MM.1S (cell line): ENCODE measurements around the gene EIF3L.

Experiments used
- EZH2 ChIP-seq: fragments of 300-600 bp; sonication (generic); optimal IDR thresholded peaks from 2 replicates; pipeline ENCODE3; 2017; ENCODE audit warnings: low read depth, mild to moderate bottlenecking, antibody characterized with exemption, low read length, mixed read lengths
- TF ChIP-seq, protein P1 (sequence below): fragments of 300-600 bp; sonication (generic); IDR thresholded peaks from 2 replicates; pipeline ENCODE4 v1.5.1; 2016; ENCODE audit warnings: antibody characterized with exemption, low read length, mixed read lengths

DNA sequence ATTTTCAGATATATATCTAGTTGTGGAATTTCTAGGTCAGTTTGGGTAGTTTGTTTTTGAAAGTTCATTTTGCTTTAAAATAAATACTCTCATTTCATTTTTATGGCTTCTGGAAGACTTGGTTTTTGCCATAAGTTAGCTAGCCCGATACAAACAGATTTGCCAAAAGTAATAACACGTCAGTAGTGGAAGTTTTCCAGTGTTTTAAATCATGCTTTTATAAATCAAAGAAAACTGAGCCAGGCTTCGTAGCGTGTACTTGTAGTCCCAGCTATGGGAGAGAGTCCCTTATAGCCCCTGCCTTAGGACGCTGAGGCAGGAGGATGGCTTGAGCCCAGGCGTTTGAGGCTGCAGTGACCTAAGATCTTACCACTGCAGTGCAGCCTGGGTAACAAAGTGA, 35.2 kb downstream of the EIF3L start:
- TF ChIP-seq, protein P1, sequence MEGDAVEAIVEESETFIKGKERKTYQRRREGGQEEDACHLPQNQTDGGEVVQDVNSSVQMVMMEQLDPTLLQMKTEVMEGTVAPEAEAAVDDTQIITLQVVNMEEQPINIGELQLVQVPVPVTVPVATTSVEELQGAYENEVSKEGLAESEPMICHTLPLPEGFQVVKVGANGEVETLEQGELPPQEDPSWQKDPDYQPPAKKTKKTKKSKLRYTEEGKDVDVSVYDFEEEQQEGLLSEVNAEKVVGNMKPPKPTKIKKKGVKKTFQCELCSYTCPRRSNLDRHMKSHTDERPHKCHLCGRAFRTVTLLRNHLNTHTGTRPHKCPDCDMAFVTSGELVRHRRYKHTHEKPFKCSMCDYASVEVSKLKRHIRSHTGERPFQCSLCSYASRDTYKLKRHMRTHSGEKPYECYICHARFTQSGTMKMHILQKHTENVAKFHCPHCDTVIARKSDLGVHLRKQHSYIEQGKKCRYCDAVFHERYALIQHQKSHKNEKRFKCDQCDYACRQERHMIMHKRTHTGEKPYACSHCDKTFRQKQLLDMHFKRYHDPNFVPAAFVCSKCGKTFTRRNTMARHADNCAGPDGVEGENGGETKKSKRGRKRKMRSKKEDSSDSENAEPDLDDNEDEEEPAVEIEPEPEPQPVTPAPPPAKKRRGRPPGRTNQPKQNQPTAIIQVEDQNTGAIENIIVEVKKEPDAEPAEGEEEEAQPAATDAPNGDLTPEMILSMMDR, result no peak
- no peak for TF ChIP-seq EZH2
